HG03520 (cell line): ENCODE measurements around the gene ENGASE.

Source experiments
- ATAC-seq: cut with Tn5 transposase; IDR thresholded peaks from one replicate; pipeline ENCODE4 v1.9.1; 2021; ENCODE audit warnings: mild to moderate bottlenecking, moderate library complexity; ENCODE audit not compliant: unreplicated experiment

The ENGASE gene

GRCh38 chr17:79091226-79091670 lies 16.6 kb downstream of the ENGASE start:
- no peak for ATAC-seq

- ATAC-seq, result no peak
These were observed 17.9 kb downstream of the ENGASE start for GRCh38 chr17:79092567-79092966.

- no peak for ATAC-seq
These were observed 18.6 kb downstream of the ENGASE start for GRCh38 chr17:79093270-79093669.

- ATAC-seq, result no peak
These were observed 19.6 kb downstream of the ENGASE start for GRCh38 chr17:79094261-79094660.

GRCh38 chr17:79095345-79096055 lies 20.9 kb downstream of the ENGASE start:
- ATAC-seq, result no peak

DNA sequence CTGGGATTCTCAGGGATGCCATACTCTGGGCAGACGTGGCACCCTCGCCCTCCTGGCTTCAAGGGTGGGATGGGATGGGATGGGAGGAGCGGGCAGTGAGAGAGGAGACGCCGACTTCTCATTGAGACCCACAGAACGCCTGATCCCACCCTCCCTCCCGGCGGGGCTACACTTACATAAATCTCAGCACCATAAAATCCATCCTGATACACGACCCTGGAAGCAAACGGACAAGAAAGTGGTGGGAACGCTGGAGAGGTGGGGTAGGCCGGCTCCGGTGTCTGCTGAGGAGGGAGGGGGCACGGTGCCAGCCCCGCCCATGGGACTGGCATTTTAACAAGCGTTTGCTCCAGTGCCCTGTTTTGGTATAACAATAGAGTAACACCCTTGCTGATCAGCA lies 21.9 kb downstream of the ENGASE start:
- ATAC-seq, result no peak

GRCh38 chr17:79097226-79098055 lies 22.8 kb downstream of the ENGASE start:
- ATAC-seq, result no peak

DNA sequence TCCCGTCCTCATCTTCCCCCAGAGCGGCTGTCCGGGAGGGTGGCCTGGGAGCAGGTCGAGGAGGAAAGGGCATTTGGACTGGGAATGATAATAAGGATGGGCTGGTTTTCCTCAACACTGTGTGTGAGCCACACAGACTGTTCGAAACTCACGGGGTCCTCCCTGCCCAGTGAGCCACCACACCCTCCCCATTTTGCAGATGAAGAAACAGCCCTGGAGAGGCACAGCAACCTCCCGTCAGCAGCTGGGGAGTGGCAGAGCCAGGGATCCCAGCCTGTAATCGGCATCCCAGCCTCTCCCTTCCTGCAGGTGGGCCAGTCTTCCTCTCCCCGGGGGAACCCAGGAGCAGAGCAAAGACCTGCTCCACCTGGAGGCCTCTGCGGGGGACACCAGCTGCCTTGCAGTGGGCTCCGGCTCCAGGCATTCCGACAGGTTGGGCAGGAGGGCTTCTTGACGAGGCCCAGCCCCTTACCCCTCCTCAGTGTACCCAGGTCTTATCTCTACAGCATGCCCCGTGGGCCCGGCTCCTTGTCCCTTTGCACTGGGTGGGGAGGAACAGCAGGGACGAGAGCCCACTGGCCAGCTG lies 23.8 kb downstream of the ENGASE start:
- ATAC-seq, result no peak

- no peak for ATAC-seq
These were observed 25.8 kb downstream of the ENGASE start for GRCh38 chr17:79100405-79100804.

- ATAC-seq, result no peak
These were observed 26.6 kb downstream of the ENGASE start for GRCh38 chr17:79101111-79101673.

DNA sequence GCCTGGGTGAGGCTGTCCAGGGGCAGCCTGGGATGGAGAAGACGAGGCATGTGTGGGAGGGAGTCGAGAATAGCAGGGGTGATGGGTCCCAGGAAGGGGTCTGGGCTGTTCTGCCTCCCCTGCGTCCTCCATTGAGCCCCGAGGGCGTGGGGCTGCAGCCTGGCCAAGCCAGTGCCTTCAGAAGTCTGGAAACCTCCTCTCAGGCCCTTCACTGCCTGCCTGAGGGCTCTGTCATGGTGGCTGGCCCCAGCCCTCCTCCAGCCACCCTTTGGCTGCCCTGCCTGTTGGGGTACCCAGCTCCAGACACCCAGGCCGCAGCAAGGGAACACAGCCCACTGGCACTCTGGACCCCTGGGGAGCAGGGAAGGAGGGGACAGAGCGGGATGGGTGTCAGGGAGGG lies 27.6 kb downstream of the ENGASE start:
- no peak for ATAC-seq

DNA sequence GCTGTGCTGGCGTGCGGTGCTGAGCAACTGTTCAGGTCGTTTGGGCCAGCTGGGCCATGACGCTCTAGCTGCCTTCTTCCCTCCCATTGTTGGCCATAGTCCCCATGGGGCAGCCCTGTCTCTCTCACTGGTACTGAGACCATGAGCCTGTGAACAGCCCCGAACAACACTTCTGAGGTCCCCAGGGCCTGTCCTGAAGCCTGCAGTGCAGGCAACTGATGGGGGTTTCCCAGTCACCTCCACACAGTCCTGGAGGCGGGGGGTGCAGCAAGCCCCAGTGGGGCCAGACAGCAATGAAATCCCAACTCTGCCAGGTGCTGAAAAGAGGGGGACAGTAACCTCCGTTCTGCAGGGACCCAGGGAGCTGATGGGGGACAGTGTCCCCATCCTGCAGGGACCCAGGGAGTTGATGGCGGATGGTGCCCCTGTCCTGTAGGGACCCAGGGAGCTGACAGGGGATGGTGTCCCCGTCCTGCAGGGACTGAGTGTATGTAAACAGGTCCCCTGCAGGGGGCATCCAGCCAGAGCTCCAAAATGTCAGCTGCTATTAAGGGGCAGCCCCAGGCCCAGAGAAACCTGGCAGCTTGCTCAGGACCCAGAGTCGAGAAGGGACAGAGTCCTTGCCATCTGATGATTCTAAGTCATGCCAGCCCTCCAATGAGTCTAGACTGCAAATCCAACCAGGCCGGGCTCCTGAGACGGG lies 30.4 kb downstream of the ENGASE start:
- ATAC-seq, result no peak

DNA sequence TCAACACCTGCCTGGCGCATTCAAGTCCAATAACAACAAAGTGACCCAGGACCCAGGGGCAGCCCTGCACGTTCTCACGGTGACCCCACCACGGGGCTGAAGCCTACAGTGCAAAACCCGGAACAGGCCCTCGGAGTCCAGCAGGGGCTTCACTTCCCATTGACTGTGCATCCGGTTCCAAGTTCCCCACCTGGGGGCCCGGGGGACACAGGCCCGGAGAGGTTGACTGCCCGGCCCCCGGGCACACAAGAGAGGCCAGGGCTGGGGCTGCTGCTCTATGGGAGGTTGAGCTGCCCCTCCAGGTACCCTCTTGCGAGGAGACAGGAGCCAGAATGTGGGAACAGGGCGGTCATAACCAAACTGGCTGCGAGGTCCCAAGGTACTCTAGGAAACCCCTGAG lies 31.3 kb downstream of the ENGASE start:
- no peak for ATAC-seq

GRCh38 chr17:79106958-79107357 lies 32.3 kb downstream of the ENGASE start:
- no peak for ATAC-seq

- no peak for ATAC-seq
These were observed 33.0 kb downstream of the ENGASE start for GRCh38 chr17:79107499-79108231.

GRCh38 chr17:79108232-79108850 lies 33.7 kb downstream of the ENGASE start:
- ATAC-seq, result no peak

GRCh38 chr17:79108870-79109269 lies 34.2 kb downstream of the ENGASE start:
- ATAC-seq, result no peak

GRCh38 chr17:79109584-79109983 lies 35.0 kb downstream of the ENGASE start:
- no peak for ATAC-seq

DNA sequence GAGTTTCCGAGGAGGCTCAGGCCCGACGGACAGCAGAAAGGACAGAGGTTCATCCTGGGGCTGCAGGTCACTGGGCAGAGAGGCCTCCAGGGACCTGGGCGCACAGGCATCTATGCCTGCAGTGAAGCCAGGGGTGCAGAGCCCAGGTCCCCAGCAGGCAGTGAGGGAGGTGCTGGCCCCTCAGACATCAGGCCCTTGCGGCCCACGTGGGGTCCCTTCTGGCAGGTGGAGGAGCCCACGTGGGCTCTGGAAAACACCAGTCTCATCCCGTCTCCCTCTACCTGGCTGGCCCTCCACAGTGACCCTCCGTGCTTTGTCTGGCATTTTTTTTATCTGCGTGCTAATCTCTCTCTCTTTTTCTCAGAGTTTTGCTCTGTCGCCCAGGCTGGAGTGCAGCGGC lies 36.5 kb downstream of the ENGASE start:
- no peak for ATAC-seq

- no peak for ATAC-seq
These were observed 37.8 kb downstream of the ENGASE start for GRCh38 chr17:79112471-79112870.
